Hypothalamus (tissue), 51 donors: ENCODE measurements around the gene PMPCA.
A peak's percentile ranks its signal among the peaks of the same experiment; 100 is the strongest.

Experiments
- DNase-seq, 51 donors: peaks; one replicate each; lab custom pipeline; 2025; lab: John Stamatoyannopoulos, UW

Gene PMPCA

GRCh38 chr9:136410500-136411287 lies at the start of gene PMPCA, which contains the start of gene ENTR1:
Gene PMPCA (plus strand): TSS chr9:136410658. CDS start chr9:136410669, 11 bp downstream.
Gene ENTR1 (minus strand): TSS chr9:136410614. CDS start chr9:136410397, 217 bp downstream.
- DNase-seq, result peak; percentile 43 to 93 (median 81)

- no peak for DNase-seq
Measured at GRCh38 chr9:136361047-136361753, 49.3 kb upstream of the PMPCA start.

DNA sequence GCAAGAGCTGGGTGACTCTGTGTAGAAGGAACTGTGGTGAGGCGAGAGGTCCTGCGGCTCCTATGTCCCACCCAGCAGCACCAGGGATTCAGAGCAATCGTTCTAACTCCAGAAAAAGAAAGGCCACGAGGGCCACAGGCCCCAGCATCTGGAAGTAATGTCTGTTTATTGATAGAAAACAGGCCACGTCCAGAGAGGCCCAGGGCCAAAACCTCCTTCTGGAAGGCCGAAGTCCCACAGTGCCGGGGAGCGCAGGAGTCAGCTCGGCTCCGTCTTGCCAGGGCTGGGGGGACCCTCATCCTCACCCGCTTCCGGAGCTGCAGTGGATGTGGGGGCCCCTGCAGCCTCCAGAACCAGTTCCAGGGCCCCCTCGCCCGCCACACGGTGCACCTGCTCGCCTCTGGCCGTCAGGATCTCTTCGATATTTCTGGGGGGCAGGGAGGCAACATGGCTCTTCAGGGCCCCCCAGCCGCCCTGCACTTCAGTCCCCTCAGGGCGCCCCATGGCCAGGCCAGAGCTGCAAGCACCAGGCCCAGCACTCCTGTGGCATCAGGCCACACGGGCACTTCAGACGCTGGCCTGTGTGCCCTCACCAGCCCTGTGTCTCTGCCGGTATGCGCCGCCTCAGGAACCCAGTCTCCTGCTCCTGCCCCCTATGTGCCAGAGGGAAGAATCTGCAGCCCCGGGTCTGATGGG lies 48.6 kb upstream of the PMPCA start:
- DNase-seq, result no peak

- no peak for DNase-seq
Measured at GRCh38 chr9:136362450-136362784, 48.0 kb upstream of the PMPCA start.

- peak; percentile 28 to 98 (median 90) for DNase-seq
Measured at GRCh38 chr9:136363106-136363948, 47.1 kb upstream of the PMPCA start, which contains the start of gene DNLZ. Gene DNLZ (minus strand): TSS chr9:136363744. CDS start chr9:136363714, 30 bp downstream.

DNA sequence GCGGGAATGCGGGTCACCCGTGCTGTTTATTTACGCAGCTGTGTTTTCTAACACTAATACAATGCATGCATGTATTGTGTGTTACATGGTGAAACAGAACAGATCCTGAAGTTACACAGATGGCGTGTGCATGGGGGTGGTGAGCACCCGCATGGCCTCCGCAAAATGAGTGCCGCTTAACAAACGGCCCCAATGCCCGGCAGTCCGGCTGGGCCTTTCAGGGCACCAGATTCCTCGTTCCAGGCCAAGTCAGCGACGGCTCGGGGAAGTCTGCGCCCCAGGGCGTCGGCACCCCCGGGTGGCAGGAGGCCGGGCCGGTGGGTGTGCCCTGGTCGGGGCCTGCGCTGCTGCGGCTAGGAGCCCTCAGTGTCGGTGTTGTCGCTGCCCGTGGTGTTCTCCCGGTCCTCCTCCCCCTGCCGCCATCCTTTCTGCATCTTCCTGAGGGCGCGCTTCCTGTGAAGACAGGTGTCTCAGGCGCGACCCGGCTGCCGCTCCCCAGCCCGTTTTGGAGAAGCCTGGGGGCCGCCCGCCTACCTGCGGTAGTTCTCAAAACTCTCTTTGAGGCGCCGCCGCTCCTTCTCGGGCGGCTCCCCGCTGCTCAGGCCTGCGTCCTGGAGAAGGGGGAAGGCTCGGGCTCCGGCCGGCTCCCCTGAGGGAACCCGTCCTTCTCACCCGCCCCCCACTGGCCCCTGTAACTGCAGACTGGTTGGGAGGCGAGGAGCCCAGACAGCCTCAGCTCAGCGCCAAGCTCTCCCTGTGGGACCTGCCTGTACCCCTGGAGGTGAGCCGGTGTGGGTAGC lies 46.3 kb upstream of the PMPCA start:
- no peak for DNase-seq

DNA sequence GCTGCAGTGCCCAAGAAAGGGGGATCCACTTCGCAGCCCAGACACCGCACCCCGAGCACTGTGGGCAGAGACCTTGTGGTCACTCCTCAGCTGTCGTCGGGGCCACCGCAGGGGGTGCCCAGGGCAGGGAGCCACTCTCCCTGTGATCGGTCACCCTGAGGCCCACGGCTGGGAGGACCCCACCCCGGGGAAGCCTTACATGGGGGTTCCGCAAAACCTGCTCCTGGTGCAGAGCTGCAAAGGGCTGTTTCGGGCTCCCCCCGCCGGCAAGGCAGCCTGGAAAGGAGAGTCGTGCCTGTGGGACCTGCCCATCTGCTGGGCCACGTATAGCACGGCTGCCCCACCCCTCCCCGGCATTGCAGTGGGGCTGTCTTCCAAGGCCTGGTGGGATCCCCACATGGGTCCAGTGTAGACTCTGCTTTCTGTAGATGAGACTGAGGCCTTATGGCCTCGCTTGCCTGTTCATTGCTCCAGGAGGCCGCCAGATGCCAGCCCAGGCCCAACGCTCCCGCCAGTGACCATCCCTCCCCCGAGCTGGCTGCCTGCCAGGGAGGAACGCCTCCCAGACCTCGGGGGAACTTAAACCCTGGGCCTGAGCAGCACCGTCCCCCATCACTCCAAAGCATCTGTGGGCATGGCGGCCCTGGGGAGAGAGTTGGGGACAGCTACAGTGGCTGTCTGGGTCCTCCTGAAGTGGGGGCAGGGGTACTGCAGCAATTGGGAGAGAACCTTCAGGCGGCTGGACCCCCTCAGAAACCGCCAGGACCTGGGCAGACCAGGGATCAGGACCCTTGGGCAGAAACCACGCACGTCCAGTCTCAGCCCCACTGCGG lies 45.3 kb upstream of the PMPCA start:
- peak in 2 of 51 donors; percentile 22 to 30 for DNase-seq

- peak in 1 of 51 donors; percentile 21 for DNase-seq
Measured at GRCh38 chr9:136365775-136366222, 44.7 kb upstream of the PMPCA start.

DNA sequence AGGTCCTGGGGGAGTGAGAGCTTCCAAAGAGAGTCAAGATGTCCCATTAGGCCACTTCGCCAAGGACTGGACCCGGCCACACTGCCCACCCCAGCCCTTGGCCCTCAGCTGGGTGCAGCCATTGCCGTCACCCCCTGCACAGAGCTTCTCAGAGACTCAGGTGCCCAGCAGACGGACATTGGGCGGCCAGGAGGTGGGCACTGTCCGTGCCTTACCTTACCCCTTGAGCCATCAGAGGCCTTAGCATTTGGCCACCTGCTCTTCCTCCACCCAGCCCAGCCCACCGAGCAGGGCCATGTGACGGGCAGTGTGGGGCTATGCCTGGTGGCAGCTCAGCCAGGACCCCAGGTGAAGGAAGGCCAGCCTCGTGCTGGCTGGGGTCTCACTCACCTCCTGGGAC lies 43.6 kb upstream of the PMPCA start:
- no peak for DNase-seq

- no peak for DNase-seq
Measured at GRCh38 chr9:136367296-136368145, 42.9 kb upstream of the PMPCA start.

DNA sequence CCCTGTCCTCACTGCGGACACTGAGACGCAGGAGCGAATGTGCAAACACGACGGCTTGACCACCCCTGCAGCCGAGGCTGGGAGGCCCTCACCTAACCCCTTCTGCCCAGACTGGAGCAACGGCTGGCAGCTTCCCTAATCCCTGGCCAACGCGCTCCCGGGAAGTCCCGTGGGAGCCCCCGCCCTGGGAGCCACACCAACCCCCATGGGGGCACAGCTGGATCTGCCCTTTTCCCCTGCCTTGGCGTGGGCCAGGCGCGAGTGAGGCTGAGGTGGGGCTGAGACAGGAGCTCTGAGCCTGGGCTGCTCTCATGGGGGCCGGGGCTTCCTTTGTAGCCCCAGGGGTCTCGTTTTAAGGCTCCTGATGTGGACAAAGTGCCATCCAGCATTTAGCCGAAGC lies 42.3 kb upstream of the PMPCA start:
- no peak for DNase-seq

- DNase-seq, result no peak
Measured at GRCh38 chr9:136370037-136370436, 40.4 kb upstream of the PMPCA start.

- no peak for DNase-seq
Measured at GRCh38 chr9:136370687-136371532, 39.5 kb upstream of the PMPCA start.

GRCh38 chr9:136371533-136371880 lies 39.0 kb upstream of the PMPCA start:
- no peak for DNase-seq

DNA sequence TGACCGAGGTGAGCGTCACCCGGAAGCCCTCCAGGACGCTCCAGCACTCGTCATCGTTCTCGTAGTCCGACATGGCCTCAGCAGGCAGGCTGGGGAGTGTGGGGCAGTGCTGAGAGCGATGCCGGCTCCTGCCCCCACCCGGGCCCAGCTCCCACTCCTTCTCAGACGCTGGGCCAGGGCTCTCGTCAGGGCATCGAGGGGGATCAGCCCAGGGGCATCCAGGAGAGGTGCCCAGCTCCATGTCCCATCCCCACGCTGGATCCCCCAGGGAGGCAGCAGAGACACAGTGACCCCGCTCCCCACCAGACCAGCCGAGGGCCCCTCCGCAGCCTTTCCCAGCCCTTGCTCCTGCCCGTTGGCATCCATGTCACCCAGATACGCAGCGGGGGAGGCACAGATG lies 38.5 kb upstream of the PMPCA start:
- no peak for DNase-seq

- peak in 22 of 51 donors; percentile 13 to 53 (median 32) for DNase-seq
Measured at GRCh38 chr9:136372561-136373299, 37.7 kb upstream of the PMPCA start.
